Tibial nerve (tissue), 4 donors: ENCODE data around the gene IP6K3.

ENCODE experiments used
- CTCF ChIP-seq, 5 experiments: fragments of 200-600 bp in 3 of 5; fragments of 450-650 bp in 2 of 5; sonication (generic) in 3 of 5; IDR thresholded peaks; one replicate each; pipeline ENCODE4 v1.5.1; 2016 to 2019; ENCODE audit warnings: antibody characterized with exemption in 5 of 5, mild to moderate bottlenecking in 3 of 5, moderate library complexity in 2 of 5
- EP300 ChIP-seq, 2 donors: sonication (generic); formaldehyde crosslinking; IDR thresholded peaks; one replicate each; pipeline ENCODE4 v1.6.1; 2017; ENCODE audit warnings: antibody characterized with exemption in 2 of 2, mild to moderate bottlenecking in 1 of 2
- POLR2A ChIP-seq, 2 donors: fragments of 450-650 bp; IDR thresholded peaks; one replicate each; pipeline ENCODE4 v1.6.1; 2017; ENCODE audit warnings: antibody characterized with exemption in 2 of 2, mild to moderate bottlenecking in 2 of 2, moderate library complexity in 2 of 2

DNA sequence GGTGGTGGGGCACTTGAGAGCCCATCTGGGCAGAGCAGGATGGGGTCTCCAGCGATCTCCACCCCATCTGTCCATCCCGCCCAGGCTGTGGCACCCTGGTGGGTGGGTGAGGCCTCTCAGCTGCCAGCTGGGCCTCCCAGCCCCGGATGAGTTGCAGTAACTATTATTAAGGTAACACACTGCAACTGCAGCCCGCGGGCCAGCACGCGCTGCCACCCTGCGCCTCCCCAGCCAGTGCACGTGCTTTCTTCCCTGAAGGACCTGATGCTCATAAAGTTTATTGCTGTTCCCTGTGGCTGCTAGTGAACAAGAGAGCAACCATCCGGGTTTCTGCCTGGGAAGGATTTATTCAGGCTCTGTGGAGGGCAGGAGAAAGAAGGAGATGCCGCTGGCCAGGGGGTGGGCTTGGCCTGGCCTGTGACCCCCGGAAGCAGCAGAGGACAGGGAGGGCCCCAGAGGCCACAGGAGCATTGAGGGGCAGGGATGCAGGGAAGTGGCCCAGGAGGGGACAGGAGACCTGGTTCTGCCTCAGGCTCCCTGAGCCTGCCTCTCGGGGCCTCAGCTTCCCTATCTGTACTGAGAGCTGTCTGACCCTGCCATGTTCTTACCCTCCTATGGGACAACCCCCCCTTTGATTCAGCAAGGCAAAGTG lies 1.7 kb downstream of the IP6K3 start:
- TF ChIP-seq CTCF (IDR thresholded peaks at IDR 0.05) (no peak), POLR2A (IDR thresholded peaks at IDR 0.05) (no peak), EP300 (IDR thresholded peaks at IDR 0.05) (no peak)
